Activated naive CD8-positive, alpha-beta T cell treated with anti-CD3 and anti-CD28 coated beads for 36 hours (primary cell): ENCODE results near the gene TUBA3C. TPM values are rescaled to one million over a fixed set of nuclear protein-coding genes. Genes with fewer than 3 reads are reported as not detected.

Experiments used
- DNase-seq: peaks from one replicate; pipeline ENCODE4 v3.0.0; 2021
- H3K27ac Mint-ChIP-seq: one replicate; pipeline ENCODE4 v1.8.0; 2022; ENCODE audit warnings: mild to moderate bottlenecking, moderate library complexity, mixed read lengths
- H3K27me3 Mint-ChIP-seq: one replicate; pipeline ENCODE4 v1.8.0; 2022; ENCODE audit warnings: mild to moderate bottlenecking, mixed read lengths
- H3K36me3 Mint-ChIP-seq: one replicate; pipeline ENCODE4 v1.8.0; 2021; ENCODE audit warnings: mild to moderate bottlenecking, mixed read lengths
- H3K4me1 Mint-ChIP-seq: one replicate; pipeline ENCODE4 v1.8.0; 2021; ENCODE audit warnings: mixed read lengths
- H3K4me3 Mint-ChIP-seq: one replicate; pipeline ENCODE4 v1.8.0; 2022; ENCODE audit warnings: mild to moderate bottlenecking, moderate library complexity, mixed read lengths
- H3K9me3 Mint-ChIP-seq: one replicate; pipeline ENCODE4 v1.8.0; 2022; ENCODE audit warnings: mixed read lengths
- total RNA-seq, 2 experiments: library from RNA; stranded (reverse); gene quantifications; one replicate each; pipeline ENCODE4 v1.2.3, GENCODE V29; 2021

Gene TUBA3C
- total RNA-seq, 2 experiments from 2014 or later: not detected

GRCh38 chr13:19173752-19174151 lies 7.9 kb downstream of the TUBA3C start:
- DNase-seq: no peak
- H3K9me3 Mint-ChIP-seq: no peaks in the 10 kb centered on the region
- no peak overlapping the region for H3K4me3 Mint-ChIP-seq
- H3K27me3 Mint-ChIP-seq: no peaks in the 10 kb centered on the region
- no peaks in the 10 kb centered on the region for H3K4me1 Mint-ChIP-seq
- H3K36me3 Mint-ChIP-seq: no peaks in the 10 kb centered on the region
- H3K27ac Mint-ChIP-seq: no peak overlapping the region

GRCh38 chr13:19172647-19173030 lies 9.0 kb downstream of the TUBA3C start:
- H3K9me3 Mint-ChIP-seq: no peaks in the 10 kb centered on the region
- no peaks in the 10 kb centered on the region for H3K27me3 Mint-ChIP-seq
- DNase-seq: no peak
- H3K4me1 Mint-ChIP-seq: no peaks in the 10 kb centered on the region
- no peak overlapping the region for H3K27ac Mint-ChIP-seq
- H3K4me3 Mint-ChIP-seq: no peak overlapping the region
- H3K36me3 Mint-ChIP-seq: no peaks in the 10 kb centered on the region

GRCh38 chr13:19172007-19172646 lies 9.5 kb downstream of the TUBA3C start:
- H3K27me3 Mint-ChIP-seq: no peaks in the 10 kb centered on the region
- DNase-seq: no peak
- no peak overlapping the region for H3K27ac Mint-ChIP-seq
- no peak overlapping the region for H3K4me3 Mint-ChIP-seq
- H3K36me3 Mint-ChIP-seq: no peaks in the 10 kb centered on the region
- no peaks in the 10 kb centered on the region for H3K4me1 Mint-ChIP-seq
- no peaks in the 10 kb centered on the region for H3K9me3 Mint-ChIP-seq

- H3K9me3 Mint-ChIP-seq: no peaks in the 10 kb centered on the region
- H3K4me1 Mint-ChIP-seq: no peaks in the 10 kb centered on the region
- no peaks in the 10 kb centered on the region for H3K36me3 Mint-ChIP-seq
- no peaks in the 10 kb centered on the region for H3K27me3 Mint-ChIP-seq
- no peak for DNase-seq
- H3K27ac Mint-ChIP-seq: no peak overlapping the region
- no peak overlapping the region for H3K4me3 Mint-ChIP-seq
Measured at GRCh38 chr13:19171563-19171962, 10.1 kb downstream of the TUBA3C start.

- H3K4me3 Mint-ChIP-seq: no peak overlapping the region
- H3K9me3 Mint-ChIP-seq: no peaks in the 10 kb centered on the region
- H3K4me1 Mint-ChIP-seq: no peaks in the 10 kb centered on the region
Measured at GRCh38 chr13:19169991-19170390, 11.6 kb downstream of the TUBA3C start.

GRCh38 chr13:19169496-19169895 lies 12.1 kb downstream of the TUBA3C start:
- Mint-ChIP-seq H3K27me3 (no peaks in the 10 kb centered on the region), H3K9me3 (no peaks in the 10 kb centered on the region), H3K4me1 (no peaks in the 10 kb centered on the region), H3K27ac (no peak overlapping the region), H3K4me3 (no peak overlapping the region), H3K36me3 (no peaks in the 10 kb centered on the region)
- no peak for DNase-seq

More at GRCh38 chr13:19169991-19170390, 11.6 kb downstream of the TUBA3C start:
- no peaks in the 10 kb centered on the region for H3K36me3 Mint-ChIP-seq
- no peaks in the 10 kb centered on the region for H3K27me3 Mint-ChIP-seq
- no peak overlapping the region for H3K27ac Mint-ChIP-seq
- DNase-seq: no peak

GRCh38 chr13:19161308-19161707 lies 20.3 kb downstream of the TUBA3C start:
- H3K27me3 Mint-ChIP-seq: no peaks in the 10 kb centered on the region
- peaks cover 9% of the 10 kb centered on the region for H3K9me3 Mint-ChIP-seq
- H3K4me3 Mint-ChIP-seq: no peak overlapping the region
- no peaks in the 10 kb centered on the region for H3K36me3 Mint-ChIP-seq
- H3K4me1 Mint-ChIP-seq: no peaks in the 10 kb centered on the region
- DNase-seq: no peak
- H3K27ac Mint-ChIP-seq: no peak overlapping the region

- Mint-ChIP-seq H3K9me3 (peaks cover 9% of the 10 kb centered on the region), H3K27ac (no peak overlapping the region), H3K4me1 (no peaks in the 10 kb centered on the region), H3K36me3 (no peaks in the 10 kb centered on the region), H3K27me3 (no peaks in the 10 kb centered on the region), H3K4me3 (no peak overlapping the region)
- no peak for DNase-seq
Measured at GRCh38 chr13:19159761-19160420, 21.7 kb downstream of the TUBA3C start.

GRCh38 chr13:19159181-19159580 lies 22.4 kb downstream of the TUBA3C start:
- Mint-ChIP-seq H3K4me1 (no peaks in the 10 kb centered on the region), H3K27me3 (no peaks in the 10 kb centered on the region), H3K4me3 (no peak overlapping the region), H3K9me3 (peaks cover 9% of the 10 kb centered on the region), H3K27ac (no peak overlapping the region), H3K36me3 (no peaks in the 10 kb centered on the region)
- DNase-seq: no peak

- Mint-ChIP-seq H3K27ac (no peak overlapping the region), H3K36me3 (no peaks in the 10 kb centered on the region), H3K9me3 (peaks cover 6% of the 10 kb centered on the region), H3K4me1 (no peaks in the 10 kb centered on the region), H3K4me3 (no peak overlapping the region), H3K27me3 (no peaks in the 10 kb centered on the region)
- no peak for DNase-seq
Measured at GRCh38 chr13:19158526-19159174, 23.0 kb downstream of the TUBA3C start.

GRCh38 chr13:19158006-19158405 lies 23.6 kb downstream of the TUBA3C start:
- no peak for DNase-seq
- Mint-ChIP-seq H3K36me3 (no peaks in the 10 kb centered on the region), H3K27me3 (no peaks in the 10 kb centered on the region), H3K4me3 (no peak overlapping the region), H3K9me3 (peaks cover 3% of the 10 kb centered on the region), H3K4me1 (no peaks in the 10 kb centered on the region), H3K27ac (no peak overlapping the region)

- Mint-ChIP-seq H3K4me1 (no peaks in the 10 kb centered on the region), H3K36me3 (no peaks in the 10 kb centered on the region), H3K27ac (no peak overlapping the region), H3K27me3 (no peaks in the 10 kb centered on the region), H3K9me3 (peaks cover 2% of the 10 kb centered on the region), H3K4me3 (no peak overlapping the region)
- DNase-seq: no peak
Measured at GRCh38 chr13:19157461-19157860, 24.2 kb downstream of the TUBA3C start.

- H3K4me1 Mint-ChIP-seq: no peaks in the 10 kb centered on the region
- H3K36me3 Mint-ChIP-seq: no peaks in the 10 kb centered on the region
- H3K9me3 Mint-ChIP-seq: no peaks in the 10 kb centered on the region
- DNase-seq: no peak
- H3K27me3 Mint-ChIP-seq: no peaks in the 10 kb centered on the region
- H3K4me3 Mint-ChIP-seq: no peak overlapping the region
- no peak overlapping the region for H3K27ac Mint-ChIP-seq
Measured at GRCh38 chr13:19156013-19156825, 25.4 kb downstream of the TUBA3C start.

GRCh38 chr13:19155321-19155861 lies 26.2 kb downstream of the TUBA3C start:
- H3K36me3 Mint-ChIP-seq: no peaks in the 10 kb centered on the region
- H3K27me3 Mint-ChIP-seq: no peaks in the 10 kb centered on the region
- DNase-seq: no peak

GRCh38 chr13:19154843-19155242 lies 26.8 kb downstream of the TUBA3C start:
- Mint-ChIP-seq H3K36me3 (no peaks in the 10 kb centered on the region), H3K9me3 (no peaks in the 10 kb centered on the region), H3K27ac (no peak overlapping the region), H3K4me1 (no peaks in the 10 kb centered on the region), H3K4me3 (no peak overlapping the region), H3K27me3 (no peaks in the 10 kb centered on the region)
- DNase-seq: no peak

More at GRCh38 chr13:19155321-19155861, 26.2 kb downstream of the TUBA3C start:
- Mint-ChIP-seq H3K9me3 (no peaks in the 10 kb centered on the region), H3K27ac (no peak overlapping the region), H3K4me3 (no peak overlapping the region), H3K4me1 (no peaks in the 10 kb centered on the region)
